Osteocyte (in vitro differentiated cells): Measurements from ENCODE around the gene CX3CR1. TPM values are rescaled to one million over a fixed set of nuclear protein-coding genes. Genes with fewer than 3 reads are reported as not detected.
A peak's percentile ranks its signal among the peaks of the same experiment; 100 is the strongest.

ENCODE experiments used
- DNase-seq: peaks from one replicate; pipeline ENCODE4 v3.0.0; 2021; ENCODE audit warnings: mixed read lengths; ENCODE audit not compliant: unreplicated experiment; ENCODE audit errors: extremely low spot score
- H3K27ac Mint-ChIP-seq: one replicate; pipeline ENCODE4 v1.8.0; 2021; ENCODE audit warnings: mild to moderate bottlenecking, mixed read lengths; ENCODE audit not compliant: unreplicated experiment
- H3K27me3 Mint-ChIP-seq: one replicate; pipeline ENCODE4 v1.8.0; 2021; ENCODE audit warnings: mixed read lengths; ENCODE audit not compliant: unreplicated experiment
- H3K36me3 Mint-ChIP-seq: one replicate; pipeline ENCODE4 v1.8.0; 2021; ENCODE audit warnings: mixed read lengths; ENCODE audit not compliant: unreplicated experiment
- H3K4me1 Mint-ChIP-seq: one replicate; pipeline ENCODE4 v1.8.0; 2021; ENCODE audit warnings: mixed read lengths; ENCODE audit not compliant: unreplicated experiment
- H3K4me3 Mint-ChIP-seq: one replicate; pipeline ENCODE4 v1.8.0; 2021; ENCODE audit warnings: mild to moderate bottlenecking, moderate library complexity, mixed read lengths; ENCODE audit not compliant: unreplicated experiment
- H3K9me3 Mint-ChIP-seq: one replicate; pipeline ENCODE4 v1.8.0; 2021; ENCODE audit warnings: mixed read lengths; ENCODE audit not compliant: unreplicated experiment
- CTCF ChIP-seq: fragments of 200-600 bp; sonication (generic); IDR thresholded peaks from 2 replicates; pipeline ENCODE4 v1.5.0; 2021; ENCODE audit warnings: antibody characterized with exemption, mild to moderate bottlenecking, moderate library complexity
- total RNA-seq: library from RNA; stranded (reverse); gene quantifications from 2 replicates; pipeline ENCODE4 v1.2.1, GENCODE V29; 2021

Gene CX3CR1
- total RNA-seq, 1 donor from 2014 or later = not detected

DNA sequence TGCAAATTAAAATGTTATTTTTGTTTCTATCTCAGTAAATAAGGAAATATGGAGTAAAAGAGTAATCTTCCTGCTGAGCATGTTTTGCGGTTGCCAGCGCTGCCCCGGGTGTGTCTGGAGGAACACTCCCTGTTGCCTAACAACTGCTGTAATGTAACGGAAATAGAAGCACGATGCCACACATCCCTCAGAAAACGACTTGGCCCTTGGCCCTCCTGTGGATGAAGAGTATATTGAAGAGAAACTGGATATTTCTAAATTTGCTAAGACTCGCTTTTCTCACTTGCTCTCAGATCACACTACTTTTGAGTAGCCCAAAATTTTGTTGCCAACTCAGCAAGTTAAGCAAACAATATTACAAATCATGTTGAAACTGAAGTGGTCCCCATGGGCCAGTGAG lies 18.9 kb downstream of the CX3CR1 start:
- no peaks in the 10 kb centered on the region for H3K9me3 Mint-ChIP-seq
- no peaks in the 10 kb centered on the region for H3K36me3 Mint-ChIP-seq
- no peak overlapping the region for H3K27ac Mint-ChIP-seq
- H3K4me3 Mint-ChIP-seq = no peak overlapping the region
- peaks cover 3% of the 10 kb centered on the region for H3K4me1 Mint-ChIP-seq
- peaks cover 41% of the 10 kb centered on the region for H3K27me3 Mint-ChIP-seq
- DNase-seq = peak; percentile 85
- peak; percentile 46 for TF ChIP-seq CTCF

DNA sequence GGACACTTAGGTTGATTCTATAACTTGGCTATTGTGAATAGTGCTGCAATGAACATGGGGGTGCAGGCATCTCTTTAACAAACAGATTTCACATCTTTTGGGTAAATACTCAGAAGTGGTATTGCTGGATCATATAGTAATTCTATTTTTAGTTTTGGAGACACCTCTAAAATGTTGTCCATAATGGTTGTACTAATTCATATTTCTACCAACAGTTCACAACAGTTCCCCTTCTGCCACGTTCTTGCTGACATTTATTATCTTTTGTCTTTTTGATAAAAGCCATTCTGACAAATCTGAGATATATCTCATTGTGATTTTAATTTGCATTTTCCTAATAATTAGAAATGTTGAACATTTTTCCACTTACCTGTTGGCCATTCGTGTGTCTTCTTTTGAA lies 19.5 kb downstream of the CX3CR1 start:
- no peaks in the 10 kb centered on the region for H3K9me3 Mint-ChIP-seq
- DNase-seq = no peak

GRCh38 chr3:39255503-39256325 lies 24.1 kb downstream of the CX3CR1 start:
- no peak overlapping the region for H3K4me3 Mint-ChIP-seq
- no peaks in the 10 kb centered on the region for H3K36me3 Mint-ChIP-seq
- no peak overlapping the region for H3K27ac Mint-ChIP-seq
- peak; percentile 64 for DNase-seq
- H3K4me1 Mint-ChIP-seq = peaks cover 4% of the 10 kb centered on the region
- TF ChIP-seq CTCF = no peak
- no peaks in the 10 kb centered on the region for H3K9me3 Mint-ChIP-seq
- H3K27me3 Mint-ChIP-seq = peaks cover 15% of the 10 kb centered on the region

More for the DNA sequence above, 19.5 kb downstream of the CX3CR1 start:
- no peak overlapping the region for H3K4me3 Mint-ChIP-seq
- H3K36me3 Mint-ChIP-seq = no peaks in the 10 kb centered on the region
- H3K27me3 Mint-ChIP-seq = peaks cover 37% of the 10 kb centered on the region
- no peak overlapping the region for H3K27ac Mint-ChIP-seq
- no peak for TF ChIP-seq CTCF
- peaks cover 3% of the 10 kb centered on the region for H3K4me1 Mint-ChIP-seq

- no peaks in the 10 kb centered on the region for H3K9me3 Mint-ChIP-seq
- H3K36me3 Mint-ChIP-seq = no peaks in the 10 kb centered on the region
- H3K4me1 Mint-ChIP-seq = peaks cover 4% of the 10 kb centered on the region
- H3K27me3 Mint-ChIP-seq = peaks cover 12% of the 10 kb centered on the region
- no peak for DNase-seq
- no peak overlapping the region for H3K4me3 Mint-ChIP-seq
- TF ChIP-seq CTCF = no peak
- H3K27ac Mint-ChIP-seq = no peak overlapping the region
Measured at GRCh38 chr3:39254806-39255449, 24.9 kb downstream of the CX3CR1 start.

- H3K27ac Mint-ChIP-seq = no peak overlapping the region
- no peaks in the 10 kb centered on the region for H3K36me3 Mint-ChIP-seq
Measured at GRCh38 chr3:39251576-39251975, 28.3 kb downstream of the CX3CR1 start.

More at GRCh38 chr3:39251576-39251975, 28.3 kb downstream of the CX3CR1 start:
- no peaks in the 10 kb centered on the region for H3K9me3 Mint-ChIP-seq
- no peak overlapping the region for H3K4me3 Mint-ChIP-seq
- peak; percentile 57 for DNase-seq
- no peak for TF ChIP-seq CTCF
- peaks cover 4% of the 10 kb centered on the region for H3K4me1 Mint-ChIP-seq
- H3K27me3 Mint-ChIP-seq = peaks cover 12% of the 10 kb centered on the region
